ENCODE measurements around the gene NSF.
"Not testable (repeated sequence)": the region's sequence is repeated elsewhere in the genome, so short reads cannot be mapped to it uniquely, and the experiment has no call there.

NSF gene

DNA sequence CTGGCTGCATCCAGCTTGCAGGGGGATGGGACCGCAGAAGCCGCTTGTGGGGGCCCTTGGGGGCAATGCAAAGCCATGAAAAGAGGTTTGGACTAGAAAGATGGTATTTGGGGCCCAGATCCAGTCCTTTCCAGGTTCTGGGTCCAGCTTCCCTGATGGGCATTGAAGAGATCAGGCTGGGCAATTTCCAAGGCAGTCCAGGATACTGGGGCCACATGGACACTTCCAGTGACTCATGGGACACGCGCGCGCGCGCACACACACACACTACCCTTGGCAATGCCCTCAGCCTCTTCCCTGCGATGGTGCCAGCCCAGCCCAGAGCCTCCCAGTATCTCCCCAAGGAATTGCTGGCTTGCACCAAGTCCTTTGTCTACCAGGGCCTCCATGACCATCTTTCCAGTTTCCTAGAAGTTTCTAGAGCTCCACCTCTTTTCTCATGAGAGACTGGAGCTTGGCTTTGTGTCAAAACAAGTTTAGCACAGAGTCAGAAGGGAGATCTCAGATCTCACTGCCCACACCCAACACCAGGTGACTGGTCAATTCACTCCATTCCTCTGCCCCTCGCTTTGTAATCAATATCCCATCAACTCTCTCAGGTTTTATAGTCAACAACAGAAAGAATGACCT, 183.8 kb downstream of the NSF start:
- peak; percentile 17 for DNase-seq (ENCODE audit: low read depth)

DNA sequence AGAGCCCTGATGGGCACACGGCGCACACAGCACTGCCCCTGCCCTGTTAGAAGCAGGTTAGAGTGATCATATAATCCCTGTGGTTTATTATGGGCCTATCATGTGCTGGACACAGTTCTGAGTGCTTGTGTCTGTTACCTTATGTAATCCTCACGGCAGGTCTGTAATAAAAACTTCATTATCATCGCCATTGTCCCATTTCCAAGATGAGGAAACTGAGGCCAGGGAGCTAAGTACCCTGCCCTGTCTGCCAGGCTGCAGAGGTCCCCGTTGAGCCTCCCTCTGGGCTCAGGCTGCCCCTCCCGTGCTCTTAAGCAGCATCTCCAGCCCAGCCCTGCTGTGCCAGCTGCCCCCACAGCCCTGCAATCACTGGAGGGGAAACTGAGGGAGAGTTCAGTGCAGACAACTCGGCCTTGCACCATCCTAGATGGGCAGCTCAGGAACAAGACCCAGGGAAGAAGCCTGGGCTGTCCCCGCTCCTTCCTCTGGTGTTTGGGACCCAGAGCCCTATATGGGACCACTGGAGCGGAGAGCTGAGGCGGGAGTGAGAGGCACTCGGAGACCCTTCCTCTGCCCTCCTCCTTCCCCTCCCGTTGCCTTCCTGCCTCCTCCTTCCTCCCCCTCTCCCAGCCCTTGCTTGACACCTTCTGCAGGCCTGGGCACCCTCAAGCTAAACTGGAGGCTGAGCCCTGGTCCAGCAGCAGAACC, 186.0 kb downstream of the NSF start:
- no peak for DNase-seq (ENCODE audit: low read depth)

DNA sequence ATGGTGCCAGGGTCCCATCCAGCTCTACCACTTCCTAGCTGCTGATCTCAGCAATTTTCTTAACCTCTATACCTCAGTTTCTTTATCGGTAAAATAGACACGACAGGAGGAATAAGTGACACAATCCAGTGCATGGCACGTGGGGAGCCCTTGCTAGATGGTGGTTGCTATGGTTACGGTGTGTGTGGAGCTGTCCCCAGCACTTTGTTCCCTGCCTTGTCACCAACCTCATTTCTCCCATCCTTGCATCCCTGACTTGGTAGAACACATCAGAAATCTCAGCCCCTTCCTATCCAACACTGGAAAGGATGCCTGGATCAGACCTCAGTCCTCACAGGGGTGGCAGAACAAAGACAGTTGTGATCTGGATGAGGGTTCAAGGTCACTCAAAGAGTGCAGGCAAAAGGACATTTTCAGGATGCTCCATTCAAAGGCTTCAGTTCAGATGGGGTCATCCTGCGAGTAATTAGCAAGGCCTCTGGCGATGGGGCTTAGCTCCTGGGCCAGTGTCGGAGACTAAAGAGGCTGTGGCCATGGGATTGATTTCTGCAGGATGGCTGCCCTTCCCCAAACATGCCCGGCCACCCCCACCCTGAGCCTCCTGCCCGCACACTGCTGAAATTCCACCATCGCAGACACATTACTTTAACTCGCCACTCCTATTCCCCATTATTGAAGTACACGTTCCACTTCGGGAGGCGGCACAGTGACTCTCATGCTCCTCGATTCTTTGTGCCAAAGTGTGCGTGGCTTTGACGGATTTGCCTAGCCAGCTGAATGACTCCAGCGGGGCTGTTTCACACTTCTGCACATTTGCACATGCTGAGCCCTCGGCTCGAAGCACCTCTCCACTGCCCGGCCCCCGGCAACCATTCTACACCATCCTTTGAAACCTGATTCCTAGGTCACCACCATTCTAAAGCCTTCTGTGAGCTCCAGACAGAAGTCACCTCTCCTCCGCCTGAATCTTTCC, 187.8 kb downstream of the NSF start:
- DNase-seq (ENCODE audit: low read depth): peak; percentile 41

DNA sequence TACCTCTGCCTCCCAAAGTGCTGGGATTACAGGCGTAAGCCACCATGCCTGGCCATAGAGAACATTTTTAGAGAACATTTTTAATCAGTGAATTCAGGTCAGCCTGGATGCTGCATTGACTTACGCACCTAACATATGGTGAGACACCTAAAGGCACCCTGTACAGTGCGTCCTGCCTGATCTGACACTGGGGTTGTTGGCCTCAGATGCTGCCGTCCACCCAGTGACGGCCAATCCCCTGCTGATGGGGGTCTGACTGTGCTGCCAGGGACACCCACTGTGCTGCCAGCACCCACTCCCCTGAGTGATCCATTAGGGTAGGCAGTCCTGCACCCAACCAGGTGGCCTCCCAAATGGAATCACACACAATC, 189.5 kb downstream of the NSF start:
- DNase-seq (ENCODE audit: low read depth): no peak

DNA sequence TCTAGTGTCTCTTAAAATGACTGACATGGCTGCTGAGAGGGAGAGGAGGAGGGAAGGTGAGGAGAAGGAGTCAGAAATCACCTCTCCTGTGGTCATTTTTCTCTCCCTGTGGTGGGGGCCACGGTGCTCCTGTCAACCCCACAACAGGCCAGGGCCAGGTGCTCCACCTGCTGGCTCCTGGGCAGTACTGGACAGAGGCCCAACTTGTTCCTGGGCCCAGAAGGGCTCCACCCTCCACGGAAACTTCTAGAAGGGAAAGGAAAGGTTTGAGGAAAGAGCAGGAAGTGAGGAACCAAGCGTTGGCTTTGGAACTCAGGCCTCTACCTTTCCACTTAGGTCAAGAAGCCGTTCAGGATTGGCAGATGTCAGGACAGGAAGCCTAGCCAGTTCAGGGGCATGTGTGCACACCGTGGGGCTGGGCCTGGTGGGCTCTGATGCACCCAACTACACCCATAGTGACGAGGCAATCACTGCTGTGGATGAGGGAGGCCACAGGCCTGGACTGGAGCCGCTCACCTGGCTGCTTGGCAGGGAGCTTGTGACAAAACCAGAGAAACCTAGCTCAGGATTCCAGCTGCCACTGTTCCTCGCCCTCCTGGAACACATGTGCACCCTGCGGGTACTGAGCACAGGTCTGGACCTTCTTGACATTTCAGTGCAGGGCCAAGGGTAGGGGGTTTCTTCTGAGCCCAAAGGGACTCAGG, 191.9 kb downstream of the NSF start:
- peak; percentile 46 for DNase-seq (ENCODE audit: low read depth)

DNA sequence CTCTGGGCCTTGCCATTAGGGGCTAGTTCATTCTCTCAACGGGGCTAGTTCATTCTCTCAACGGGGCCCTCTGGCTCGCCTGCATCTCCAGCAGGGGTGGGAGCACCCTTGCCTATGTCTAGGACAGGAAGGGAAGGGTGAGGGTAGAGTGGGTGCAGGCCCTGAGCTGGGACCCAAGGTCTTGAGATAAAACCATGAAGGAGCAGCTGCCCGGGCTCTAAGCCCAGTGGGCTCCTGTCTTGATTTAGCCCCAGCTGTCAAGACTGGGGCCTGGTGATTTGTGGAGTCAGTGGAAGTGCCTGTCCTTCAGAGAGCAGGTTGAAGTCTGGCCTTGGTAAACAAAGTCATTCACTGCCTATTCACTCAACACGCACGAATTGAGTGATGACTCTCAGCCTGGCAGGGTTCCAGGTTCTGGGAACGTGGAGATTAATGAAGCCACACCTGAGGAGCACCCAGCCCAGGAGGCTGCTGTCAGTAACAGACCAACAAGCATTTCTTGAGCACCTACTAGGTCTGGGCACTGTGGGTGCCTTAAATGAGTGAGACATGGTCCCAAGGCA, 192.6 kb downstream of the NSF start:
- no peak for DNase-seq (ENCODE audit: low read depth)

DNA sequence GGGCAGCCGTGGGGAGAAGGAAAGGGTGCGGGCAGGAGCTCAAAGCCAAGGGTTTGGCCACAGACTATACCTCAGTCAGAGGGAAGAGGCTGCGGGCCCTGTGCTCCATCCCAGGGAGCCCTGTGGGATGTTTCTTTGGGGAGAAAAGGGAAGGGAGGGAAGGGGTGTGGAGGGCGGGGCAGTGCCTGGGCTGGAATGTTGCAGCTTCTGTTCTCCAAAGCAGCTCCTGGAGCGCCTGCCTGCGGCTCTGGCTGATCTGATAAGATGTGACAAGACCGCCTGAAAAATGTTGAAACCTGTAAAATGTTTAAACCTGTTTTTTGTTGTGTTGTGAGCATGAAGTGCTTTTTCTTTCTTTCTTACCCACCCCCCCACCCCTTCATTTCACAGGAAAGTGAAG, 195.2 kb downstream of the NSF start:
- peak; percentile 25 for DNase-seq (ENCODE audit: low read depth)

DNA sequence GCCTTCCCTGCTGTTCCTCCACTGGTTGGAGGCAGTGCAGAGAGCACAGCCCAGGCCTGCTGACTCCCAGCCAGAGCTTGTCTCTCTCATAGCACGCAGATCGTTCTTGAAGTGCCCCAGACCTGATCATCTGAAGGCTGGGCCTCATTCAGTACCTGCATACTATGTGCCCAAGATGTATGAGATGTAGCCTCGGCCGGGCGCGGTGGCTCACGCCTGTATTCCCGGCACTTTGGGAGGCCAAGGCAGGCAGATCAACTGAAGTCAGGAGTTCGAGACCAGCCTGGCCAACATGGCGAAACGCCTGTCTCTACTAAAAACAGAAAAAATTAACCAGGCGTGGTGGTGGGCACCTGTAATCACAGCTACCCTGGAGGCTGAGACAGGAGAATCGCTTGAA, 197.0 kb downstream of the NSF start:
- DNase-seq (ENCODE audit: low read depth): no peak

DNA sequence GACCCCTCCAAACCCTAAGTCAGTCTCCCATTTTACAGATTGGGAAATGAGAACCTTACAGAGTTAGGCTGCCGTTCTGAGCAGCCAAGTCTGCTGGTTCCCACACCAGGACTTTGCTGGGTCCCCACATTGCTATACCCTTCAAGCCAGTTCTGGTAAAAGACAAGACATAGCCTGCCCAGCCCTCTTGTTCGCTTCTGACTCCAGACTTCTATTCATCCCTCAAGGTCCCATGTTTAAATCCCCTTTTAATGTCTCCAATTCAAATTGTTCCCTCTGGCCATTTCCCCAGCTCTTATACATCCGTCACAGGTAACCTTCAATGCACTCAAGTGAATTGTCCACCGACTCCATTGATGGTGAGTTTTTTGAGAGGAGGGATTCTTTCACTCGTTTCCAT, 197.8 kb downstream of the NSF start:
- no peak for DNase-seq (ENCODE audit: low read depth)

DNA sequence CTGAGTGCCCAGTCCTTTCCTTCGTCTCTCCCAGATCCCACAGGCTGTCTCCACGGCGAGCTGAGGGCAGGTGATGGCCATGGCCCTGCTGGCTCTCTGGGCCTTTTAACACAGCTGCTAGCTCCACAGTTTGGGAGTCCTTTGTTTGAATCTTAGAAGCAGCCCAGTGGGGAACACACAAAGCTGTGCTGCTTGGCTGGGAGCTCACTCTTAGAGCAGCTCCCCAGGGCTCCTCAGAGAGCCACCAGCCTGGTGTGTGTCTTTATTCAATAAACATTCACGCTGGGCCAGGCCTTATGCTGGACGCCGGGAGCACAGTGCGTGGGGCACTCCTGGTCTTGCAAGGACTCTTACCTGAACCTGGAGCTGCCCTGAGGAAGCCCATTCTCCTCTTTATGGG, 198.3 kb downstream of the NSF start:
- no peak for DNase-seq (ENCODE audit: low read depth)

DNA sequence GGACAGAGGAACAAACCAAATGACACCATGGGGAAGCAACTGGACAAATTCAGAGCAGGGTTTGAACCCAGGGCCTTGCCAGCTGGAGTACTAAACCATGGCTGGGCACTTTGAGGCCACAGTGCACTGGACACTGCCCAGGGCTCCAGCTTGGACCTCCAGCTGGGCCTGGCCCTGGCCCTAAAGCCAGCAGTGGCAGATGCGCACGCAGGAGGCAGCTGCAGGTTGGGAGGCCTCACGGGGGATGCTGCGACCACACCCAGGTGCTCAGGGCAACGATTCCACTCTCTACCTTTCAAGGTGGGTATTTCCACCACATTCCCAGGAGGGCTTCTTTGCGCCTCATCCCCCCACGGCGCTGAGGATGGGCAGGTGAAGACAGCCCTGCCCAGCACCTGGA, 199.1 kb downstream of the NSF start:
- DNase-seq (ENCODE audit: low read depth): no peak

DNA sequence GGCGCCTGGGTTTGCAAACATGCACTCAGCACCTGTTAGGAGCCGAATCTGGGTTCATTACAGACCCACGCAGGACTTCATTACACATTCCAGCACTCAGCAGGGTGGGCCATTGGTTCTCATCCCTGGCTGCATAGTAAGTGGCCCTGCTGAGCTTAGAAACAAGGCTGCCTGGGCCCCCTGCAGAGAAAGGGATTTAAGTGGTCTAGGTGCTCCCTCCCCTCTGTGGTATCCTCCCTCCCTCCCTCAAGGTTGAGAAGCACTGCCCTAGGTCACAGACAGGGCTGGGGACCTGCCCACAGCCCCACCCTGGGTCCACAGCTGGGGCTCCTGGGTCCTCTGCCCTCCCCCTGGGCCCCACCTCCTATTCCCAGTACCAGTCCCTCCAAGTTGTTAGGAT, 199.7 kb downstream of the NSF start:
- DNase-seq (ENCODE audit: low read depth): no peak

DNA sequence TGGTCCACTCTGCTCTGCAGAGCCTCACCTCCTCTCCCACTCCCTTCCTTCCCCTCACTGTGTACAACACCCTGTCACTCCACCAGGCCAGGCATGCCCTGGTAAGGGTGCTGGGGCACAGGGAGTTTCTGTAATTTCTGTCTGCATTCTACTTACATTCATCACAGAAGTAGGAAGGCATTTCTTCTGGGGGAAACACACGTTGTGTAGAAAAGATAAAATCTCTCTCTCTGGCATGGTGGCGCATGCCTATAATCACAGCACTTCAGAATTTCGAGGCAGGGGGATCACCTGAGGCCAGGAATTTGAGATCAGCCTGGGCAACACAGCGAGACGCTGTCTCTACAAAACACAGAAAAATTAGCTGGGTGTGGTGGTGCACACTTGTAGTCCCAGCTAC, 201.1 kb downstream of the NSF start:
- DNase-seq (ENCODE audit: low read depth): no peak

DNA sequence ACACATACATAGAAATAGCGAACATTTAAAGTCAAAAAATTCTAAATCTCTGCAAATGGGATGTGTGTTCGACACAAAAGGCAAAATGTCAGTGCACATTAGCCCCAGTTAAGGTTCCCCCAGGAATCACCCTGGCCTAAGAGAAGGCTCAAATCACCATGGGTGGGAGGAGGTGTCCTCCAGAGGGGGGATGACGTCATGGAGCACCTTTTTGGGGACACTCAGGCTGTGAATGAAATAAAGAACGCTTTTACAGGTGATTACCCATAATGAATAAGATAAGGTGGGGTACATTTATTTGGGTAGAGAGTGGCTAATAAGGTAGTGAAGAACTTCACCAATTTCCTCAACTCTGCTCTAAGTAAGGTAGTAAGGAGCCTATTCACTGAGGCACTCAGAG, 201.6 kb downstream of the NSF start:
- no peak for DNase-seq (ENCODE audit: low read depth)

DNA sequence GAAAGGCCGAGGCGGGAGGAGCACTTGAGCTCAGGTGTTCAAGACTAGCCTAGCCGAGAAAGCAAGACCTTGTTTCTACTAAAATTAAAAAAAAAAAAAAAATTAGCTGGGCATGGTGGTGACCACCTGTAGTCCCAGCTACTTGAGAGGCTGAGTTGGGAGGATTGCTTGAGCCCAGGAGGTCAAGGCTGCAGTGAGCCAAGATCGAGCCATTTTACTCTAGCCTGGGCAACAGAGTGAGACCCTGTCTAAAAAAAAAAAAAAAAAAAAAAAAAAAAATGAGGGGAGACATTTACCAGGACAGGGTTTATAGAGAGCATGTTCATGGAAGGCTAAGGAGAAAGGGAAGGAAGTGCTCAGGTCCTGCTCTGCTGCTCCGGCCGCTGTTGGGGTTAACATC, 202.6 kb downstream of the NSF start:
- not testable (repeated sequence) for DNase-seq (ENCODE audit: low read depth)

DNA sequence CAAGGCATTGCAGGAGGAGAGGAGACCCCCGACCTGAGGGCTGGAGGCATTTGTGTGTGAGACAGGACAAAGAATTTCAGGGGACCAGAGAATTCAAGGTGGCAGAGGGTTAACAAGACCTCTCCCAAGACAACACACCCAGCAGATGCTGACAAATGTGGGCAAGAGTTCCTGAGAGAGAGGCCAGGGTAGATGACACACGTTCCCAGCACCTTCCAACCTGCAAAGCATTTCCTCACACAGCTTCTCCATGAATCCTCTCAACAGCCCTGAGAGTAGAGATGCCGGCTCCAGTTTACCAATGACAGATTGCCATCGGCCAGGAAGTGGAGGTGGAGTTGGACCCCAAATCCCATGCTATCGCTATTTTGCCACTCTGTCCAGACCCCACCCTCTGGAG, 203.1 kb downstream of the NSF start:
- DNase-seq (ENCODE audit: low read depth): no peak

DNA sequence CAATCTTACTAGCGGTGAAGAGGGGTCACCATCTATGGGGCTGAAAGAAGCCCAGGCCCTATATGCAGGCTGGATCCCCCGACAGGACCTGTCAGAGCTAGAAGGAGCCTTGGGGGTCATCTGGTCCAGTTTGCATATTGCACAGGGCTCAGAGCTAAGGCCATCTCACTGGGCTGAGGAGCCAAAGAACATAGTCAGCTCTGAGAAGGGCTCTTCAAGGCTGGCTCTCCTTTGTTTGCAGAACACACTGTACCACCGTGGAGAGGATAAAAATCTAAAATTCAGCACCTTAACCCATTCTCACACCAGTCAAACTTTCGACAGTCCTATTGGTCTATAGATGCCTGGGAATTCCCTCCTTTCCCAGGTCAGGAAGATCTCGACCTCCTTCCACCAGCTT, 203.8 kb downstream of the NSF start:
- no peak for DNase-seq (ENCODE audit: low read depth)

DNA sequence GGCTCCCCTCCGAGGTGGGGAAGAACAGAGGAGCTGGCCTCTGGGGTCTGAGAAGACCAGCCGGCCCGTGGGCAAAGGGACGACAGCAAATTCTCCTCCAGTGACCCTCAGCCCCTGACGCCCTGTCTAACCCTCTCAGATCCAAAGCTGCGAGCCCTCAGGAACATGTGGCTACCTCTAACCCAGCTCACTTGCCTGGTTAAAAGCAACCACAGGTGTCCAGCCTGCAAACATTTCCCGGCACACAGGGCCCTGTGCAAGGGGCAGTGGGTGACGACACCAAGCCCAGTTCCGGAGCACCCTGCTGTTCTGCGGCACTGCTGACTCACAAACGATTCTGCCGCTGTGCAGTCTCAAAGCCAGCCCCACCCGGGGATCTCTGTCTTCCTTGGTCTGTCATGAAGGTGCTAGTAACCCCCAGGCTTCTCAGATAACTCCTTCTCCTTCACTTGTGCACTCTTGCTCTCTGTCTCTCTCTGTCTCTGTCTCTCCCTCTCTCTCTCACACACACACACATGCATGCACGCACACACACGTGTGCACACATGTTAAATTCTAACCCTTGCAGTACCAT, 205.0 kb downstream of the NSF start:
- peak; percentile 39 for DNase-seq (ENCODE audit: low read depth)

DNA sequence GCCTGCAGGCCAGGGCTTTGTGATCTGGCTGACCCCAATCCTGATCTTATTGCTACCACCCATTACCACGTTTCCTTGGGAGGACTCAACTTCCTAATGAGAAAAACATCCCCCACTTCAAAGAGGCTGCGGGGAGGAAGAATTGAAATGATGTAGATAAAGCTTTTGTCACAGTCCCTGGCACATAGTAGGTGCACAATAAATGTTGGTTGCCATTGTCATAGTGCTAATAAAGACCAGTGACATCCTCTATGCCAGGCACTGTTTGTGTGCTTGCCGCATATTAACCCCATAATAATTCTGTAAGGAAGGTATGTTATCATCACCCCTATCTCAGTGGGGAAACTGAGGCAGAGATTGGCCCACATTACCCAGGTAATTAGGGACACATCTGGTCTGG, 205.6 kb downstream of the NSF start:
- DNase-seq (ENCODE audit: low read depth): no peak

DNA sequence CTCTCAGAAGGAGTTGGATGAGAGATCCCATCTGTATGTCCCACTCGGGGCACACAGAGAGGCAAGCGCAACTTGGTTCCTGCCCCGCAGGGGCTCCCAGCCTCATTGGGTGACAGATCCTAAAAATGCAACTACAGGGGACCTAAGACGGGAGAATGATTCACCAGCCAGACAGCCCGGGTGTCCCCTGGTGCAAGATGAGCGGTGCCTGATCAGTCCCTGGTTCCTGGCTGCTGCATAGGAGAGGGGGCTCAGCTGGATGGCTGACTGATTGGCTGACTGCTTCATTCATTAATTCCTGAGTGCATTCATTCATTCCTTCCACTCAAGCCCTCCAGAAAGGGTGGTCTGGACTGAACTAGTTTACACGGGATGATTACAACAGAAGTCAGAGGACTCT, 206.1 kb downstream of the NSF start:
- DNase-seq (ENCODE audit: low read depth): no peak

DNA sequence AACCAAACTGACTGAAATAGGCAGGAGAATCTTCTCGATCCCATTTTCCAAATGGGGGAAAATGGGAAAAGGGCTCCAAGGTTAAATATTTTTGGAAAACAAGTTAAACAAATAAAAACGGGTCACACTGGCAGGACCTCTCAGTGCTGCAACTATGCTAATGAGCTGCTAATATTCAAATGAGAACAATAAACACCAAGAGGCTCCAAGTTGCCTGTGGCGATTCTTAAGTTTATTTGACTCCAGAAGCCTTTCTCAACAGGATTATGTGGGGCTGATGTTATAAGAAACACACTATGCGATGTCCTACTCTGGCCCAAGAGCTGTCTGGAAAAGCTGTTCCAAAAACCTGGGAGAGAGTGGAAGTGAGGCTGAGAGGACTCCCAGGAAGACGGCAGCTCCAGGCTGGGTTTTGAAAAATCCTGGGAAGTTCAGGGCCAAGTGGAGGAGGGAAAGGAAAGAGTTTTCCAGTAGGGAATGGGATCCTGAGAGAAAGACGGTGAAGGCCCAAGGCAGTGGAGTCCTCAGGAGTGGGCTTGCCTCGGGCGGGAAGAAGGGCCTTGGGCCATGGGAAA, 206.6 kb downstream of the NSF start:
- DNase-seq (ENCODE audit: low read depth): no peak
